ENCODE data around the gene MLLT6.

The MLLT6 gene

GRCh38 chr17:38674749-38675615 lies 30.1 kb upstream of the MLLT6 start, which contains the start of gene EPOP:
TSS of gene EPOP (minus strand) at chr17:38674957. CDS start at chr17:38674495, 462 bp downstream.
- peak; percentile 89 for DNase-seq

DNA sequence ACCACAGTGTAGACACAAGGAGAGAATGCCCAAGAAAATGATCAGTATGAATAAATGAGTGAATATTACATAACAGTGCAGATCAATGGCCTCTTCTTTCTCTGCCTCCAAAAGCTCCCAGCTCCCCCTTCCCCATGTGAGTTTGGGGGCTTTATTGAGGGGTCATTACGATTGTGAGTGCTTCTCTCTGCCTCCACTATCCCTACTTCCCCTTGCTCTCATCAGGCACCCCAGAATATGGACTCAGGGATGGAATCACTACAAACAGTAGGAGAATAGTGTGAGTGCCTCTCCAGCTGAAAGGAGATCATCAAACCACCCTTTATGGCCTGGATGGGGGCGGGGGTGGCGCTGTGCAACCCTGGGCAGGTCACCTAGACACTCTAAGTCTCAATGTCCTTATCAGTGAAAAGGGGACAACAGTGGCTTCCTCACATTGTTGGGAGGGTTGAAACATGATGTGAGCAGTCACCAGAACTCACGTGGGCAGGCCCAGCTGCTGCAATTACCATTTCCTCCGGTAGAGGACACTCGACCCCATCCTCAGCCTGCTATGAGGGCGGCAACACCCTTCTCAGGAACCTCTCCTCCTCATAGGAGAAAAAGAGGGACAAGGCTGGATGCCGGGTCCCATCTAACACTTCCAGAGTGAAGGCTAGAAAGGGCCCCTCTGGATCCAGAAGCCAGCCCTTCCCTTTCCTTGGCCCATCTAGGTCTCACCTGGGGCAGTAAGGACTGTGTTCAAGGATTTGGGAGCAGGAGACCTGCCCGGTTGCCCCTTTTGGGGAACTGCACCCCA lies 28.2 kb upstream of the MLLT6 start:
- peak; percentile 86 for DNase-seq

- DNase-seq: no peak
Measured at GRCh38 chr17:38677819-38678218, 27.3 kb upstream of the MLLT6 start.

DNA sequence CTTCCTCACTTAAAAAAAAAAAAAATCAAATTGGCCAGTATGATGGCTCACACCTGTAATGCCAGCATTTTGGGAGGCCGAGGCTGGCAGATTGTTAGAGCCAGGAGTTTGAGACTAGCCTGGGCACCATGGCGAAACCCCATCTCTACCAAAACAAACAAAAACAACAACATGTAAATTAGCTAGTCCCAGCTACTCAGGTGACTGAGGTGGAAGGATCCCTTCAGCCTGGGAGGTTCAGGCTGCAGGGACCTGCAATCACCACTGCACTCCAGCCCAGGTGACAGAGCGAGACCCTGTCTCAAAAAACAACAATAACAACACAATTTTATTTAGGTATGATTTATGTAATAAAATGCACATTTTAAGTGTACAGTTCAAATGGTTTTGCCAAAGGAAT lies 24.0 kb upstream of the MLLT6 start:
- DNase-seq: no peak

- no peak for DNase-seq
Measured at GRCh38 chr17:38685491-38685890, 19.6 kb upstream of the MLLT6 start.

- no peak for DNase-seq
Measured at GRCh38 chr17:38687286-38687685, 17.8 kb upstream of the MLLT6 start.

DNA sequence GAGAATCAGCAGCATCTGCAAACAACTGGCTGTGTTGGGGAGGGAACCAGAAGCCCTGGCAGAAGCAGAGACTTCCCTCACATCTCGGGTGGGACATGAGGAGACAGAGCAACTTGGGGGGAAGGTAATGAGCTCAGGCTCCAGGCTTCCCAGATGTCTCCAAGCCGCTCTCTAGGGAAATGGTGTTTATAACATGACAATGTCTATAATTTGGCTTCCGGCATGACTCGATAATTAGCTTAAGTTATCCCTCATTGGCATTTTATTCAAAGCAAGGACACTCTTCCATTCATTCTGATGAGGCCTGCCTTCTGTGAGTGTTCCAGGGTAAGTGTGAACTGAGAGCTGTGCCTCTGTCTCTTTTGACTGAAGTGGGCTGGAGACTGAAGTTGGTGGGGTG lies 14.7 kb upstream of the MLLT6 start:
- no peak for DNase-seq

DNA sequence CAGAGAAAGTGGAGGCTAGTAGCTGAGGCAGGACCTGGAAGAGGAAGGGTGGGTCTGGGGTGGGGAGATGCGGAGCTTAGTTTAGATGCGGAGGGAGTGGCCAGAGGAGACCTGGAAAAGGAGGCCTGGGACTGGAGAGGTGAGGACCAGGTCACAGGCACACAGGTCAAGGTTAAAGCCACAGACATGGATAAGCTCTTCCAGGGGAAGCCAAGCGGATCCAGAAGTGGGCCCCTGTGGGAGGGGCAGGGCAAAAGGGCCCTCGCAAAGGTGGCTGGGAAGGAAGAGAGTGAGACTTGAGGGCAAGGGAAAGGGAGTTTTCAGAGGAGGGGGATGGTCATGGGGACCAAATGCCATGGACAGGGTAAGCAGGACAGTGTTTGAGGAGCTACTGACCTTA lies 13.9 kb upstream of the MLLT6 start:
- DNase-seq: no peak

- DNase-seq: no peak
Measured at GRCh38 chr17:38693700-38694329, 11.3 kb upstream of the MLLT6 start.

DNA sequence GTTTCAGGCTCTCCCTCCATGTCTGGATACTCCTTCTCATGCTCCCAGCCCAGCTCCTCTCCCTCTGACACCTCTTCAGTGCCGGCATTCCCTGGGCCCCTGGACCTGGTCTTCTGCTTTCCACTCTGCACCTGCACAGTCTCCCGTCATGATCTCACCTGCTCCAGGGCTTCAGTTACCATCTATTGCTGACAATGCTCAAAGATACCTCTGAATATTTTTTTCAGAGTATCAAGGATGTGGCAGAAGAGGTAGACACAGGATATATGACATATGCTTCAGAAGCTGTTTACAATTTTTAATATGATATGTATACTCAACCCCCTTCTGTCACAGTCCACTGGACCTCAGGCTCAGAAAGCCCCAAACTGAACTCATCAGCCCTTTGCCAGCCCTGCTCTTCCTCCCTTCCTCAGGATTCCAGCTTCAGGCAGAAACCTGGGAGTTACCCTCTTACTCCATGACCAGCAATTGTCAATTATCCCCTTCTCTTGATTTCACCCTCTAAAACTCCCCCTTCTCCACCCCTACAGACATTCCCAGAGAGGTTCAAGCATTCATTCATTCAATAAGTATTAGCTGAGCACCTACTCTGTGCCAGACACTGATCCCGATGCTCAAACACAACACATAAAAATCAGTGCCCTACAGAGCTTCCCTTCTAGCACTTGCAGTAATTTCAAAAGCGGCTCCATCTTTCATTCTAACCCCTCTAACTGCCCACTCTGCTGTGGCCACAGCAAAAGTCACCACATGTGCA lies 7.8 kb upstream of the MLLT6 start:
- no peak for DNase-seq

- DNase-seq: no peak
Measured at GRCh38 chr17:38698760-38699159, 6.3 kb upstream of the MLLT6 start.

- DNase-seq: no peak
Measured at GRCh38 chr17:38701504-38702165, 3.4 kb upstream of the MLLT6 start.

- DNase-seq: peak; percentile 90
Measured at GRCh38 chr17:38702166-38702915, 2.7 kb upstream of the MLLT6 start.

- DNase-seq: no peak
Measured at GRCh38 chr17:38702916-38703741, 1.9 kb upstream of the MLLT6 start.

DNA sequence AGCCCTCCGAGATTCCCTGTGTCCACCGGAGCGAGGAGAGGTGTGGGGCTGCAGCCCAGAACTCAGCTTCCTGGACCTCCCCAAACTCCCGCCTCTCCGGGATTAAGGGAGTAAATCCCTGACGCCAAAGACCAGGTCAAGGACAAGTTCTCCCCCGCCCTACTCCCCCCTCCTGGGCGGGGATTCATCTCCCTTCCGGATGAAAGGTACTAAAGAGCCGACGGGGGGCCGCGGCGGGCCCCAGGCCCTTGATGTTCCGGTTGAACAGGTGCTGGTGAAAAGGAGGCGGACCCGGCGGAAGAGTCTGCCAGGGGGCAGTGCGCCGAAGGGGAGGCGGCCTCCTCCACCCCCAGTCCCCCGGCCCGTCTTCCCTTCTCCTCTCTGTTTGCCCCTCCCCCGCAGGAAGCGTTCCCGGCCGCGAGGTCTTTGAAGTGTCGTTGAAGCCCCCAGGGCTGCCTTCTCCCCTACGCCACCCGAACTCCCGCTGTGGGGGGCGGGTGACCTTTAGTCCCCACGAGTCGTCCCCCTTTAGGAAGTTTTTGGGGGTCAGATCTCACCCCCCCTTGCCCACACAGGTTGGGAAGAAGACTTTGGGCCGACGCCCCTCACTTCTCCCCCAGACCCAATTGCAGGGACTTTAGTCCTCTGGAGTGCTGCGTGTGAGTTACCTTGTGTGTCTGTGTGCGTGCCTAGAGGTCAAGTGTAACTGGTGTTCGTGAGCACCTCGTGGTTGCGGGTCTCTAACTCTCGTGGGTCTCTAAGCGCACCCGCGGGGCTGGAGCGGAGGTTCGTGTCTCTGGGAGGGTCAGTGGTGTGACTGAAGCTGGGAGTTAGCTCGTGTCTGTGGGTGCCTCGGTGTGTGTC lies 1.1 kb upstream of the MLLT6 start:
- no peak for DNase-seq

GRCh38 chr17:38705523-38705802 lies 390 bp downstream of the MLLT6 start:
- no peak for DNase-seq

- peak; percentile 68 for DNase-seq
Measured at GRCh38 chr17:38705803-38706504, 881 bp downstream of the MLLT6 start.

DNA sequence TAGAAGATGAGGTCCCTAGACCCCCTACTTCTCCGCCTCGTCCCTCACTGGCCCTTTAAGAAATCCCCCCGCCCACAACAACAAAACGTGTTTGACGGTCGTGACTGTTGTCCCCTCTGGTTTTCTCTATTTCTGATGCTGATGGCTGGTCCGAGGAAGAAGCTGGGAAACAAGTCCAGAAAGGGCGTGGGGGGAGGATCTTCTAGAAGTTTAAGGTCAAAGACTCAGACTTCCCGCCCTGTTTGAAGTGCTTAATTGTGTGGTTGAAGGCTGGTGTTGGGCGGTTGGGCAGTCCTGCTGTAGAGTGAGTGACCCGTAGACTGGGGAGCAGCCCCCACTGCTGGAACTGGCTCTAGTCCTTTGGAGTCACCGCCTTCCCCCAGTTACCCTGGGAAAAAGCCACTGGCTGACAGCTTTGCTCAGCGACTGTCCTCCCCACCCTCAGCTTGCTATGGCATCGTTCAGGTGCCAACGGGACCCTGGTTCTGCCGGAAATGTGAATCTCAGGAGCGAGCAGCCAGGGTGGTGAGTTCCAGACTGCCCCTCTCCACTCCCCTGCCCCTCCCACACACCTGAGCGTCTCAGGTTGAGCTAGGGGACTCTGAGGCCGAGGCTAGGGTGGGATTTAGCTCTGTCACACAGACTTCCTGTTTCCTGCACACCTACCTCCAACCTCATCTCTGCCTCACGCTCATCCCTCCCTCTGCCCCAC lies 1.6 kb downstream of the MLLT6 start:
- no peak for DNase-seq

All from fibroblast of skin of back (primary cell).